ENCODE measurements around the gene PPIL3.

DNA sequence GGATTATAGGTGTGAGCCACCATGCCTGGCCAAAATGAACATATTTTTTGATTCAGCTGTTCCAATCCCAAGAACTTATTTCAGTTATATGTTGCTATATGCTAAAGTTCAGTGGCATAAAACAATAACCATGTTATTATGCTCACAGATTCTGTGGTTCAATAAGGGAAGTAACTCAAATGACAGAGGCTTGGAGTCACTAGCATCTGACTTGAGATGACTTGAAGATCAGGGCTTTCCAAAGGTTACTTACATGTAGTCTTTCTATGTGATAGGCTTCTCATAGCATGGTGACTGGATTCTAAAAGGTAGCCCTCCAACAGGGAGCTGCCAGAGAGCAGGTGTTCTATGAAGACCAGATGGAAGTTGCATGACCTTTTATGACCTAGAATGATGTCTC, 41.6 kb downstream of the PPIL3 start:
- TF ChIP-seq, protein P1, sequence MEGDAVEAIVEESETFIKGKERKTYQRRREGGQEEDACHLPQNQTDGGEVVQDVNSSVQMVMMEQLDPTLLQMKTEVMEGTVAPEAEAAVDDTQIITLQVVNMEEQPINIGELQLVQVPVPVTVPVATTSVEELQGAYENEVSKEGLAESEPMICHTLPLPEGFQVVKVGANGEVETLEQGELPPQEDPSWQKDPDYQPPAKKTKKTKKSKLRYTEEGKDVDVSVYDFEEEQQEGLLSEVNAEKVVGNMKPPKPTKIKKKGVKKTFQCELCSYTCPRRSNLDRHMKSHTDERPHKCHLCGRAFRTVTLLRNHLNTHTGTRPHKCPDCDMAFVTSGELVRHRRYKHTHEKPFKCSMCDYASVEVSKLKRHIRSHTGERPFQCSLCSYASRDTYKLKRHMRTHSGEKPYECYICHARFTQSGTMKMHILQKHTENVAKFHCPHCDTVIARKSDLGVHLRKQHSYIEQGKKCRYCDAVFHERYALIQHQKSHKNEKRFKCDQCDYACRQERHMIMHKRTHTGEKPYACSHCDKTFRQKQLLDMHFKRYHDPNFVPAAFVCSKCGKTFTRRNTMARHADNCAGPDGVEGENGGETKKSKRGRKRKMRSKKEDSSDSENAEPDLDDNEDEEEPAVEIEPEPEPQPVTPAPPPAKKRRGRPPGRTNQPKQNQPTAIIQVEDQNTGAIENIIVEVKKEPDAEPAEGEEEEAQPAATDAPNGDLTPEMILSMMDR (IDR thresholded peaks at IDR 0.05): no peak
- no peak for TF ChIP-seq POLR2A (IDR thresholded peaks at IDR 0.05)

Data from lower leg skin (tissue), 3 donors.